ENCODE measurements around the gene LIN9. TPM values are rescaled to one million over a fixed set of nuclear protein-coding genes. Genes with fewer than 3 reads are reported as not detected.

Gene LIN9
- total and polyA plus RNA-seq, 2 of the 13 experiments (the other 11 are each of a cell fraction or from before 2014, with no cell fraction given): 3.0 to 10.0 TPM

- TF ChIP-seq ZFP36L1 (CRISPR knock-in tag; IDR thresholded peaks at IDR 0.05) (peak; percentile 99), ZNF672 (CRISPR knock-in tag; IDR thresholded peaks at IDR 0.05) (no peak; the same call in 1 of the 2 replicates), ZNF407 (CRISPR knock-in tag; IDR thresholded peaks at IDR 0.05; ENCODE audit: not compliant biosample characterization) (no peak), FOSL2 (CRISPR knock-in tag; IDR thresholded peaks at IDR 0.05) (no peak), ZMYM3 (CRISPR knock-in tag; IDR thresholded peaks at IDR 0.05) (no peak), NFE2L2 (IDR thresholded peaks at IDR 0.05; ENCODE audit: low read length) (no peak), ZFY (CRISPR knock-in tag; IDR thresholded peaks at IDR 0.05) (no peak), SP1 (IDR thresholded peaks at IDR 0.05) (no peak), SP1 (CRISPR knock-in tag; IDR thresholded peaks at IDR 0.05) (no peak), SNRNP70 (IDR thresholded peaks at IDR 0.05; ENCODE audit: low read depth, low read length) (no peak), STAT5B (CRISPR knock-in tag; IDR thresholded peaks at IDR 0.05) (no peak), SMAD1 (CRISPR knock-in tag; IDR thresholded peaks at IDR 0.05; ENCODE audit: borderline replicate concordance, low read depth) (no peak), RFX1 (IDR thresholded peaks at IDR 0.05) (no peak), ELK4 (CRISPR knock-in tag; IDR thresholded peaks at IDR 0.05; ENCODE audit: borderline replicate concordance) (no peak), CHD4 (IDR thresholded peaks at IDR 0.05; ENCODE audit: borderline replicate concordance, low read length) (no peak), ZBTB34 (CRISPR knock-in tag; IDR thresholded peaks at IDR 0.05) (peak; percentile 73; the same call in 1 of the 2 replicates), SP140L (CRISPR knock-in tag; IDR thresholded peaks at IDR 0.05; ENCODE audit: borderline replicate concordance) (no peak), TBX3 (IDR thresholded peaks at IDR 0.05; ENCODE audit: borderline replicate concordance) (peak; percentile 25; the same call in 1 of the 2 replicates), REL (CRISPR knock-in tag; conservative IDR thresholded peaks at IDR 0.05) (no peak; the same call in 1 of the 2 replicates), ZNF619 (CRISPR knock-in tag; IDR thresholded peaks at IDR 0.05) (peak; percentile 43; the same call in 1 of the 2 replicates), ZNF644 (CRISPR knock-in tag; IDR thresholded peaks at IDR 0.05; ENCODE audit: low read depth) (no peak), ZSCAN29 (CRISPR knock-in tag; conservative IDR thresholded peaks at IDR 0.05) (0 out of 2 replicates have a peak, but pooled peaks have one; percentile 68)
Observed at GRCh38 chr1:226308723-226309397, at the start of gene LIN9 (continued).
